Measurements from ENCODE around the gene CMTR1.
A peak's percentile ranks its signal among the peaks of the same experiment; 100 is the strongest.

Gene CMTR1

GRCh38 chr6:37477656-37478435, 44.8 kb downstream of the CMTR1 start:
- no peak for DNase-seq (ENCODE audit: low spot score)

- no peak for DNase-seq (ENCODE audit: low spot score)
Observed at GRCh38 chr6:37478827-37479226, 45.8 kb downstream of the CMTR1 start.

GRCh38 chr6:37479266-37479854, 46.3 kb downstream of the CMTR1 start:
- DNase-seq (ENCODE audit: low spot score), result no peak

GRCh38 chr6:37480118-37480736, 47.2 kb downstream of the CMTR1 start:
- no peak for DNase-seq (ENCODE audit: low spot score)

GRCh38 chr6:37480951-37481534, 48.0 kb downstream of the CMTR1 start:
- no peak for DNase-seq (ENCODE audit: low spot score)

GRCh38 chr6:37481711-37482605, 48.9 kb downstream of the CMTR1 start:
- no peak for DNase-seq (ENCODE audit: low spot score)

GRCh38 chr6:37482606-37483251, 49.7 kb downstream of the CMTR1 start:
- DNase-seq (ENCODE audit: low spot score), result no peak

GRCh38 chr6:37483252-37483901, 50.4 kb downstream of the CMTR1 start:
- no peak for DNase-seq (ENCODE audit: low spot score)

GRCh38 chr6:37483917-37484785, 51.1 kb downstream of the CMTR1 start:
- peak; percentile 78 for DNase-seq (ENCODE audit: low spot score)

- no peak for DNase-seq (ENCODE audit: low spot score)
Observed at GRCh38 chr6:37484786-37485170, 51.8 kb downstream of the CMTR1 start.

GRCh38 chr6:37485291-37485702, 52.3 kb downstream of the CMTR1 start:
- DNase-seq (ENCODE audit: low spot score), result peak; percentile 46

- no peak for DNase-seq (ENCODE audit: low spot score)
Observed at GRCh38 chr6:37486121-37486839, 53.3 kb downstream of the CMTR1 start.

GRCh38 chr6:37487591-37488380, 54.8 kb downstream of the CMTR1 start:
- DNase-seq (ENCODE audit: low spot score), result no peak

- no peak for DNase-seq (ENCODE audit: low spot score)
Observed at GRCh38 chr6:37488476-37488875, 55.5 kb downstream of the CMTR1 start.

- no peak for DNase-seq (ENCODE audit: low spot score)
Observed at GRCh38 chr6:37489697-37490336, 56.8 kb downstream of the CMTR1 start.

- no peak for DNase-seq (ENCODE audit: low spot score)
Observed at GRCh38 chr6:37490536-37491170, 57.6 kb downstream of the CMTR1 start.

- DNase-seq (ENCODE audit: low spot score), result no peak
Observed at GRCh38 chr6:37491171-37491829, 58.3 kb downstream of the CMTR1 start.
